Measurements from ENCODE around the gene SKAP1. TPM values are rescaled to one million over a fixed set of nuclear protein-coding genes. Genes with fewer than 3 reads are reported as not detected.

The SKAP1 gene
- polyA plus RNA-seq, 1 of the 3 experiments (the other 2 are of a cell fraction): not detected

DNA sequence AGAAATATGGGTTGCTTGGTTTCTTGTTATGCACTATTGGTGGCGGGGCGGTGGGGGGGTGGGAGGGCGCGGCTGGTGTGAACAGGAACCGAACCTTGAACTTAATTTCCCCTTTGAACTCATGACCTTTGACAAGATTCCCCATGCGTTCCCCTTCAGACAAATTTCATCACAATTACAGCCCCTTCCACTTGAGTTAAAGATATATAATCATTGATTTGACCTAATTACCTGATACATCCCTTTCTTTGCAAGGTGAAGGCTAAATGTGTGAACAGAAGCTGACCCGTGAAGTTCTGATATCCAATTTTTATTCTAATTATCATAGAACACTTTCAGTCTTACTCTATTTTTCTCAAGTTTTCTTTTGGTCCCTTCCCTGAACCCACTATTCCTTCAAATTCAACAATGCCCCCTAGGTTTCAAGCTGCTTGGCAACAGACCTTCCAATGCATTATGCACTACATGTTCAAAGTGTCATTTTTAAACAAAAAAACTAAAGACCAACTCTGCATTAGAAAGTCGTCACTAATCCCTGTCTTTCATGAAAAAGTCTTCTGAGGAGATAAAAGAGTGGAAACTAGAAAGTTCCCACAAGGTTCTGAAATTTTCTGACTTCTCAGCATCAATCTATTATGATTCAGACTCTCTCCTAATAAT lies 116.8 kb downstream of the SKAP1 start:
- no peak for TF ChIP-seq SMC3 (IDR thresholded peaks at IDR 0.05; ENCODE audit: low read depth, low read length)
- TF ChIP-seq MEF2A (IDR thresholded peaks at IDR 0.05; ENCODE audit: borderline replicate concordance, low read depth): no peak
- TF ChIP-seq GABPA (IDR thresholded peaks at IDR 0.05; ENCODE audit: low read depth): no peak
- no peak for TF ChIP-seq TEAD4 (IDR thresholded peaks at IDR 0.05; ENCODE audit: borderline replicate concordance, insufficient read depth)
- no peak for TF ChIP-seq SIN3A (IDR thresholded peaks at IDR 0.05; ENCODE audit: borderline replicate concordance, low read depth, low read length)
- TF ChIP-seq, protein P1, sequence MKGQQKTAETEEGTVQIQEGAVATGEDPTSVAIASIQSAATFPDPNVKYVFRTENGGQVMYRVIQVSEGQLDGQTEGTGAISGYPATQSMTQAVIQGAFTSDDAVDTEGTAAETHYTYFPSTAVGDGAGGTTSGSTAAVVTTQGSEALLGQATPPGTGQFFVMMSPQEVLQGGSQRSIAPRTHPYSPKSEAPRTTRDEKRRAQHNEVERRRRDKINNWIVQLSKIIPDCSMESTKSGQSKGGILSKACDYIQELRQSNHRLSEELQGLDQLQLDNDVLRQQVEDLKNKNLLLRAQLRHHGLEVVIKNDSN (IDR thresholded peaks at IDR 0.05; ENCODE audit: borderline replicate concordance, low read depth): no peak
- TF ChIP-seq TCF12 (IDR thresholded peaks at IDR 0.05): no peak
- TF ChIP-seq CHD2 (IDR thresholded peaks at IDR 0.05; ENCODE audit: low read length, partially characterized antibody): no peak
- no peak for TF ChIP-seq NRF1 (IDR thresholded peaks at IDR 0.05; ENCODE audit: low read depth, low read length)
- no peak for TF ChIP-seq NFIC (IDR thresholded peaks at IDR 0.05; ENCODE audit: borderline replicate concordance)
- TF ChIP-seq, protein P2, sequence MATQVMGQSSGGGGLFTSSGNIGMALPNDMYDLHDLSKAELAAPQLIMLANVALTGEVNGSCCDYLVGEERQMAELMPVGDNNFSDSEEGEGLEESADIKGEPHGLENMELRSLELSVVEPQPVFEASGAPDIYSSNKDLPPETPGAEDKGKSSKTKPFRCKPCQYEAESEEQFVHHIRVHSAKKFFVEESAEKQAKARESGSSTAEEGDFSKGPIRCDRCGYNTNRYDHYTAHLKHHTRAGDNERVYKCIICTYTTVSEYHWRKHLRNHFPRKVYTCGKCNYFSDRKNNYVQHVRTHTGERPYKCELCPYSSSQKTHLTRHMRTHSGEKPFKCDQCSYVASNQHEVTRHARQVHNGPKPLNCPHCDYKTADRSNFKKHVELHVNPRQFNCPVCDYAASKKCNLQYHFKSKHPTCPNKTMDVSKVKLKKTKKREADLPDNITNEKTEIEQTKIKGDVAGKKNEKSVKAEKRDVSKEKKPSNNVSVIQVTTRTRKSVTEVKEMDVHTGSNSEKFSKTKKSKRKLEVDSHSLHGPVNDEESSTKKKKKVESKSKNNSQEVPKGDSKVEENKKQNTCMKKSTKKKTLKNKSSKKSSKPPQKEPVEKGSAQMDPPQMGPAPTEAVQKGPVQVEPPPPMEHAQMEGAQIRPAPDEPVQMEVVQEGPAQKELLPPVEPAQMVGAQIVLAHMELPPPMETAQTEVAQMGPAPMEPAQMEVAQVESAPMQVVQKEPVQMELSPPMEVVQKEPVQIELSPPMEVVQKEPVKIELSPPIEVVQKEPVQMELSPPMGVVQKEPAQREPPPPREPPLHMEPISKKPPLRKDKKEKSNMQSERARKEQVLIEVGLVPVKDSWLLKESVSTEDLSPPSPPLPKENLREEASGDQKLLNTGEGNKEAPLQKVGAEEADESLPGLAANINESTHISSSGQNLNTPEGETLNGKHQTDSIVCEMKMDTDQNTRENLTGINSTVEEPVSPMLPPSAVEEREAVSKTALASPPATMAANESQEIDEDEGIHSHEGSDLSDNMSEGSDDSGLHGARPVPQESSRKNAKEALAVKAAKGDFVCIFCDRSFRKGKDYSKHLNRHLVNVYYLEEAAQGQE (IDR thresholded peaks at IDR 0.05; ENCODE audit: low read depth, low read length): no peak
- no peak for TF ChIP-seq TAF1 (IDR thresholded peaks at IDR 0.05; ENCODE audit: borderline replicate concordance, low read depth, low read length)
- H3K36me3 ChIP-seq (replicated peaks in 1 of 2; ENCODE audit: control insufficient read depth in 1 of 2, insufficient read depth in 2 of 2, low read length in 1 of 2): no peaks in the 10 kb centered on the region
- no peaks in the 10 kb centered on the region for H3K4me1 ChIP-seq (ENCODE audit: control insufficient read depth in 1 of 2, insufficient read depth in 2 of 2, low read depth in 1 of 2, low read length in 1 of 2)
- 12% methylated on average over 8 of the region's 8 CpGs for WGBS (ENCODE audit: low lambda C conversion rate)
- no peaks in the 10 kb centered on the region for H3K79me2 ChIP-seq (ENCODE audit: insufficient read depth)
- POLR2A ChIA-PET: no interaction called here
- H3K27ac ChIP-seq (ENCODE audit: low read depth in 2 of 2, low read length in 1 of 2): no peak overlapping the region
- H3K9me3 ChIP-seq: no peaks in the 10 kb centered on the region
- no peak overlapping the region for H3K4me2 ChIP-seq
- CTCF ChIA-PET: no interaction called here
- DNase-seq: no peak
- no peak overlapping the region for H3K4me3 ChIP-seq (ENCODE audit: low read depth in 2 of 2, low read length in 1 of 2)
- H3K27me3 ChIP-seq (ENCODE audit: insufficient read depth): peaks cover 58% of the 10 kb centered on the region
- H2AFZ ChIP-seq (ENCODE audit: low read depth): no peak overlapping the region
- H4K20me1 ChIP-seq (ENCODE audit: insufficient read depth): no peaks in the 10 kb centered on the region
- no peak overlapping the region for H3K9ac ChIP-seq
- H3F3A ChIP-seq (replicated peaks; ENCODE audit: insufficient read depth): no peaks in the 10 kb centered on the region
- H3K9me2 ChIP-seq: no peaks in the 10 kb centered on the region

DNA sequence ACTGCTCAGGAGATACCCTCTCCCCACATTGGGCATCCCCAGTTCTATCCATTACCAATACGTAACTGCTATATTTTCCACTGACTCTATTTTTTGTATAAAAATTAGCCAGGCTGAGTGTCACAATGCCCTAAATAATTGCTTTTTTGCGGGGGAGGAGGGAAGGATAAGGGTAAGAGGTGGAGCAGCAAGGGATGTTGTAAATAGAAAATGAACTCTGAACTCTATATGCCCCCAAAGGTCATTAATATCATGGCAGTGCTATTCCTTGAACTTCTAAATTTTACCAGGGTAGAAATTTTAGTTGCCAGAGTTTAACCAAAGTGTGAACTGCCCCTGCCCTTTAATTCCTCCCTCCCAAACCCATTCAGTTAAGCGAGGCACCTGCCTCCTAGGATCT lies 118.7 kb downstream of the SKAP1 start:
- WGBS (ENCODE audit: low lambda C conversion rate): 15% methylated on average over 3 of the region's 3 CpGs
- TF ChIP-seq CHD2 (IDR thresholded peaks at IDR 0.05; ENCODE audit: low read length, partially characterized antibody) (no peak), TCF12 (IDR thresholded peaks at IDR 0.05) (no peak), FOXJ3 (CRISPR knock-in tag; IDR thresholded peaks at IDR 0.05) (no peak), JUND (IDR thresholded peaks at IDR 0.05) (no peak), EZH2phosphoT487 (IDR thresholded peaks at IDR 0.05; ENCODE audit: borderline replicate concordance, low read depth) (no peak), ELF1 (IDR thresholded peaks at IDR 0.05) (no peak), YY1 (IDR thresholded peaks at IDR 0.05; ENCODE audit: low read depth) (no peak)
- TF ChIP-seq, protein P1 (IDR thresholded peaks at IDR 0.05; ENCODE audit: borderline replicate concordance, low read depth): no peak
- Histone ChIP-seq H3K36me3 (replicated peaks in 1 of 2; ENCODE audit: control insufficient read depth in 1 of 2, insufficient read depth in 2 of 2, low read length in 1 of 2) (no peaks in the 10 kb centered on the region), H2AFZ (ENCODE audit: low read depth) (no peak overlapping the region), H3K27ac (ENCODE audit: low read depth in 2 of 2, low read length in 1 of 2) (no peak overlapping the region), H3K79me2 (ENCODE audit: insufficient read depth) (no peaks in the 10 kb centered on the region), H3K4me3 (ENCODE audit: low read depth in 2 of 2, low read length in 1 of 2) (no peak overlapping the region), H3K27me3 (ENCODE audit: insufficient read depth) (peaks cover 52% of the 10 kb centered on the region), H3K4me1 (ENCODE audit: control insufficient read depth in 1 of 2, insufficient read depth in 2 of 2, low read depth in 1 of 2, low read length in 1 of 2) (no peaks in the 10 kb centered on the region), H3K4me2 (no peak overlapping the region), H3K9ac (no peak overlapping the region), H3K9me3 (no peaks in the 10 kb centered on the region), H3K9me2 (no peaks in the 10 kb centered on the region), H3F3A (replicated peaks; ENCODE audit: insufficient read depth) (no peaks in the 10 kb centered on the region), H4K20me1 (ENCODE audit: insufficient read depth) (no peaks in the 10 kb centered on the region)
- CTCF ChIA-PET: interaction anchor here (0.9 kb wide), 1 partner anchor 153 kb away, joined by 3 read pairs; no protein-coding TSS in a partner anchor
- POLR2A ChIA-PET: no interaction called here
- DNase-seq: no peak

Data from SK-N-SH (cell line).